ENCODE measurements around the gene PDE6H. TPM values are rescaled to one million over a fixed set of nuclear protein-coding genes. Genes with fewer than 3 reads are reported as not detected.

The PDE6H gene
- total RNA-seq, 1 experiment from 2014 or later, result not detected

DNA sequence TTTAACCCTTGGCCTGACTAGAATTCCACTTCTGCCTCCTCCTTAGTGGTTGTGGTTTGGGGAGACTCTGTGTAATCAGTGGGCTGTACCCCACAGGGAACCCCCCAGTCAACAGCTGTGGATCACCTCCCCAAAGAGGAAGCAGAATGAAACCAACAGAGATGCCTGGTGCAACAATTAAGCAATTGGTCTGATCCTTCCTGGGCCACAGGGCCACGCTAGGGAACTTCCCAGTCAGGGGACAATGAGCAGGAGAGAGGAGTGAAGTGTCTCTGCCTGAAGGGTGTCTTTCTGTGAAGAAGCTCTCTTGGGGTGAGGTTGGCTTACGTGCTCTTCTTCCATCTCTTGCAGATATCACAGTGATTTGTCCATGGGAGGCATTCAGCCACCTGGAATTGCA is 8.2 kb downstream of the PDE6H start:
- H3F3A ChIP-seq (ENCODE audit: low read length, unreplicated experiment), result no peaks in the 10 kb centered on the region
- H3K9me2 ChIP-seq (replicated peaks; ENCODE audit: low read length), result no peaks in the 10 kb centered on the region
- H3K4me1 ChIP-seq (ENCODE audit: insufficient read depth, low read length), result no peaks in the 10 kb centered on the region
- intact Hi-C loops (cut with micrococcal nuclease), result no loop called here
- H2AFZ ChIP-seq (ENCODE audit: low read length), result no peak overlapping the region
- H3K9me3 ChIP-seq (ENCODE audit: low read length), result no peaks in the 10 kb centered on the region
- no peaks in the 10 kb centered on the region for H3K27me3 ChIP-seq (ENCODE audit: low read length)
- DNase-seq, result no peak
- H3K4me3 ChIP-seq (ENCODE audit: low read length), result no peak overlapping the region
- no peaks in the 10 kb centered on the region for H4K20me1 ChIP-seq (ENCODE audit: low read length)
- no peak overlapping the region for H3K4me2 ChIP-seq (ENCODE audit: low read length)
- ChIA-PET CTCF (no interaction called here), POLR2A (ENCODE audit: unreplicated experiment) (no interaction called here)
- no peak overlapping the region for H3K27ac ChIP-seq (ENCODE audit: low read length)
- no TSS peak for BruUV-seq (replicated peaks)
- no peak overlapping the region for H3K9ac ChIP-seq (ENCODE audit: low read length)
- TF ChIP-seq, protein P1, sequence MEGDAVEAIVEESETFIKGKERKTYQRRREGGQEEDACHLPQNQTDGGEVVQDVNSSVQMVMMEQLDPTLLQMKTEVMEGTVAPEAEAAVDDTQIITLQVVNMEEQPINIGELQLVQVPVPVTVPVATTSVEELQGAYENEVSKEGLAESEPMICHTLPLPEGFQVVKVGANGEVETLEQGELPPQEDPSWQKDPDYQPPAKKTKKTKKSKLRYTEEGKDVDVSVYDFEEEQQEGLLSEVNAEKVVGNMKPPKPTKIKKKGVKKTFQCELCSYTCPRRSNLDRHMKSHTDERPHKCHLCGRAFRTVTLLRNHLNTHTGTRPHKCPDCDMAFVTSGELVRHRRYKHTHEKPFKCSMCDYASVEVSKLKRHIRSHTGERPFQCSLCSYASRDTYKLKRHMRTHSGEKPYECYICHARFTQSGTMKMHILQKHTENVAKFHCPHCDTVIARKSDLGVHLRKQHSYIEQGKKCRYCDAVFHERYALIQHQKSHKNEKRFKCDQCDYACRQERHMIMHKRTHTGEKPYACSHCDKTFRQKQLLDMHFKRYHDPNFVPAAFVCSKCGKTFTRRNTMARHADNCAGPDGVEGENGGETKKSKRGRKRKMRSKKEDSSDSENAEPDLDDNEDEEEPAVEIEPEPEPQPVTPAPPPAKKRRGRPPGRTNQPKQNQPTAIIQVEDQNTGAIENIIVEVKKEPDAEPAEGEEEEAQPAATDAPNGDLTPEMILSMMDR (conservative IDR thresholded peaks at IDR 0.05; ENCODE audit: low read depth, low read length), result no peak
- TF ChIP-seq EZH2 (IDR thresholded peaks at IDR 0.05; ENCODE audit: low read length, unreplicated experiment) (no peak), EZH2phosphoT487 (IDR thresholded peaks at IDR 0.05; ENCODE audit: borderline replicate concordance, low read length) (no peak)
- no peaks in the 10 kb centered on the region for H3K36me3 ChIP-seq (ENCODE audit: low read depth, low read length)
- ATAC-seq, result no peak
- no peaks in the 10 kb centered on the region for H3K79me2 ChIP-seq (ENCODE audit: low read length)

DNA sequence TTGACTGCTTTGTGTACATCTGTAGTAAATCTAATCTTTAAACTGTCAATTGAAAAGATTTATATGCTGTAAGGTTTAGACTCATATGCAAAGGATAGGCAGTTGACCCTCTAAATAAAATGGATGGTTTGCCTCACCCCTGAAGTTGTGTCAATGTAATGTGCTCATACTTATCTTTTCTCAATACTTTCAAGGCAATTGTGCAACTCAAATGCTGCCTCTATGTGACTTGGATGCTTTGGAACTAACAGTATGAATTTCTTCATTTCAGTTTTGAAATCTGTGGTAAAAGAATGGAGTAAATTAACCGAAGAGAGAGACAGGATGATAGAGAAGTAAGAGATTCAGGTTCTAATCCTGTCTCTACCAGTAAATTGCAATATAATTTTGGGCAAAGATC is 9.7 kb downstream of the PDE6H start:
- TF ChIP-seq EZH2 (IDR thresholded peaks at IDR 0.05; ENCODE audit: low read length, unreplicated experiment), result no peak
- TF ChIP-seq EZH2phosphoT487 (IDR thresholded peaks at IDR 0.05; ENCODE audit: borderline replicate concordance, low read length), result no peak
- TF ChIP-seq, protein P1 (conservative IDR thresholded peaks at IDR 0.05; ENCODE audit: low read depth, low read length), result no peak
- no TSS peak for BruUV-seq (replicated peaks)
- no peak for ATAC-seq
- no peak overlapping the region for H2AFZ ChIP-seq (ENCODE audit: low read length)
- H3K9me3 ChIP-seq (ENCODE audit: low read length), result no peaks in the 10 kb centered on the region
- H3K4me2 ChIP-seq (ENCODE audit: low read length), result no peak overlapping the region
- no peaks in the 10 kb centered on the region for H3F3A ChIP-seq (ENCODE audit: low read length, unreplicated experiment)
- no peak for DNase-seq
- no peak overlapping the region for H3K4me3 ChIP-seq (ENCODE audit: low read length)
- no peak overlapping the region for H3K9ac ChIP-seq (ENCODE audit: low read length)
- H3K27me3 ChIP-seq (ENCODE audit: low read length), result no peaks in the 10 kb centered on the region
- ChIA-PET POLR2A (ENCODE audit: unreplicated experiment) (no interaction called here), CTCF (no interaction called here)
- H3K9me2 ChIP-seq (replicated peaks; ENCODE audit: low read length), result no peaks in the 10 kb centered on the region
- no peaks in the 10 kb centered on the region for H3K36me3 ChIP-seq (ENCODE audit: low read depth, low read length)
- no peaks in the 10 kb centered on the region for H3K79me2 ChIP-seq (ENCODE audit: low read length)
- no peaks in the 10 kb centered on the region for H4K20me1 ChIP-seq (ENCODE audit: low read length)
- intact Hi-C loops (cut with micrococcal nuclease), result no loop called here
- no peak overlapping the region for H3K27ac ChIP-seq (ENCODE audit: low read length)
- no peaks in the 10 kb centered on the region for H3K4me1 ChIP-seq (ENCODE audit: insufficient read depth, low read length)

DNA sequence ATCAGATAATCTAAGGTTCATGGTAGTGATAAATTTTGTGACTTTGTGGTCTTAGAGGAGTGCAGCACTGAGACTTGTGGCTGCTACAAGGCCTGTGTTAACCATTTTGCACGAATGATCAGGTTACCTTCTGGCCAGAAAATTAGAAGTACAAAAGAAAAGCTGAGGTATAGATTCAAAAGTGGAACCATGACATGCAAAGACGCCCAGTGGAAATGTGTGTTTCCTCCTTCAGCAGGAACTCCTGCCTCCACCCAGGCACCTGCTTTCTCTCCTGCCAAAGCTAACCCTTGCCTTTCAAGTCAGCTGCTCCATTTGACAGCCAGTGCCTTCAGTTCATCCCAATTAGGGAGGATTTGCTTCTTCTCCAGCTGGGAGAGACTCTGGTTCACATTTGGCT is 10.1 kb downstream of the PDE6H start:
- Histone ChIP-seq H3K27ac (ENCODE audit: low read length) (no peak overlapping the region), H3K9me2 (replicated peaks; ENCODE audit: low read length) (no peaks in the 10 kb centered on the region), H4K20me1 (ENCODE audit: low read length) (no peaks in the 10 kb centered on the region), H3K9ac (ENCODE audit: low read length) (no peak overlapping the region), H3K79me2 (ENCODE audit: low read length) (no peaks in the 10 kb centered on the region), H2AFZ (ENCODE audit: low read length) (no peak overlapping the region), H3K27me3 (ENCODE audit: low read length) (no peaks in the 10 kb centered on the region), H3K36me3 (ENCODE audit: low read depth, low read length) (no peaks in the 10 kb centered on the region), H3F3A (ENCODE audit: low read length, unreplicated experiment) (no peaks in the 10 kb centered on the region), H3K4me1 (ENCODE audit: insufficient read depth, low read length) (no peaks in the 10 kb centered on the region), H3K4me2 (ENCODE audit: low read length) (no peak overlapping the region), H3K9me3 (ENCODE audit: low read length) (no peaks in the 10 kb centered on the region), H3K4me3 (ENCODE audit: low read length) (no peak overlapping the region)
- BruUV-seq (replicated peaks), result no TSS peak
- no peak for ATAC-seq
- ChIA-PET POLR2A (ENCODE audit: unreplicated experiment) (no interaction called here), CTCF (no interaction called here)
- TF ChIP-seq, protein P1 (conservative IDR thresholded peaks at IDR 0.05; ENCODE audit: low read depth, low read length), result no peak
- TF ChIP-seq EZH2phosphoT487 (IDR thresholded peaks at IDR 0.05; ENCODE audit: borderline replicate concordance, low read length), result no peak
- no peak for TF ChIP-seq EZH2 (IDR thresholded peaks at IDR 0.05; ENCODE audit: low read length, unreplicated experiment)
- DNase-seq, result no peak
- intact Hi-C loops (cut with micrococcal nuclease), result no loop called here

Measured in PC-3 (cell line).